GM20431 (cell line): Measurements from ENCODE around the gene PKNOX1.
"Not testable (repeated sequence)": the region's sequence is repeated elsewhere in the genome, so short reads cannot be mapped to it uniquely, and the experiment has no call there.

ENCODE experiments used
- in situ Hi-C: fragments of 300-500 bp; cut with MseI, MboI; formaldehyde crosslinking; loops from one replicate; pipeline ENCODE4 v1.15.0; 2020; ENCODE audit warnings: low sequenced_read_pairs; ENCODE audit not compliant: unreplicated experiment

The PKNOX1 gene

DNA sequence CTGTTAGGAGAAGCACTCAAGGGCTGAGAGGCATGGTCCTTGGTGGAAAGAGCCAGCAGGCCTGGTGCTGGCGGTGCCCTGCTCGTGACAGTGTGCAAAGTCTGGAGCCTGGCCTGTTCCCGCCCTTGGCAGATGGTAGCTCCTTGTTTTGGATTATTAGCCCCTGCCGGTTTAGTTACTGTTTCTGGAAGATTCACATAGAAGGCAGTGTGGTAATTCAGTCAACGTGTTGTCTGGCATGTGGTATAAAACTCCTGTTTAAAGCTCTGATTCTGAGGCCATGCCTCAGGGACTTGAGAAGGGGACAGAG, 6.8 kb downstream of the PKNOX1 start:
- in situ Hi-C loops = no loop called here

DNA sequence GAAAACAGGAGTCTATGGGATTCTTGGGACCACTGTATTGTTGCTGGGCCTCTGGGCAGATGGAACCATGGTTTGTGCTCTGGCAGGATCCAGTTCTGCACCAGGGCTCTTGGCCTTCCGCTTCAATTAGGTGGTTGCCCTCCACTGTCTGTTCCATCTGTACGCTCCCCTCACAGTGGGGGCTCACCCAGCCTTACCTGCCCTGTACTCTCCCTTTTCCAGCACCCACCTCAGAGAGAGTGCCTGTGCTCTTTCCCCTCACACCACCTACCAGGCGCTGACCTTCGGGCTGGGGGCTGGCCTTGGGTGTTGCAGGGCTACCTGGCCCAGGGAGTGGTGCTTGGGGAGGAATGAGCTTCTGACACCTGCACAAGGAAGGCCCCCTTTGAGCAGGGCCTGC, 7.5 kb downstream of the PKNOX1 start:
- in situ Hi-C loops = no loop called here

DNA sequence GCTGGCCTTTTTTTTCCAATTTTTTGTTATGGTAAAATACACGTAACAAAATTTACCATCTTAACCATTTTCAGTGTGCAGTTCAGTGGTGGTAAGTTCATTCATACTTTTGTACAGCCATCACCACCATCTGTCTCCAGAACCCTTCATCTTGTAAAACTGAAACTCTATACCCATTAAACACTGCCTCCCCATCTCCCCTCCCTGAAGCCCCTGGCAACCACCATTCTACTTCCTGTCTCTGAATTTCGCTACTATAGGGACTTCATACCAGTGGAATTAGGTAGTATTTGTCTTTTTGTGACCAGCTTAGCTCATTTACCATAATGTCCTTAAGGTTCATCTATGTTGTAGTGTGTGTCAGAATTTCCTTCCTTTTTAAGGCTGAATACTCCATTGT, 8.7 kb downstream of the PKNOX1 start:
- in situ Hi-C loops = no loop called here

DNA sequence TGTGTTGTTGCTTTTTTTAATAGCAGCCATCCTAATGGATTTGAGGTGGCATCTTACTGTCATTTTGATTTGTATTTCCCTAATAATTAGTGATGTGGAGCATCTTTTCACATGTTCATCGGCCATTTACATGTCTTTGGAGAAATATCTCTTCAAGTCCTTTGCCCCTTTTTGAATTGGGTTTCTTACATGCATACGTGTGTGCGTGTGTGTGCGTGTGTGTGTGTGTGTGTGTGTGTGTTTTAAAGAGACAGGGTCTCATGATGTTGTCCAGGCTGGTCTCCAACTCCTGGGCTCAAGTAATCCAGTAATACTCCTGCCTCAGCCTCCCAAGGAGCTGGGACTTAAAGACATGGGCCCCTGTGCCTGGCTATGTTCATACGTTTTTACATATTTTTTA, 9.5 kb downstream of the PKNOX1 start:
- in situ Hi-C loops = no loop called here

DNA sequence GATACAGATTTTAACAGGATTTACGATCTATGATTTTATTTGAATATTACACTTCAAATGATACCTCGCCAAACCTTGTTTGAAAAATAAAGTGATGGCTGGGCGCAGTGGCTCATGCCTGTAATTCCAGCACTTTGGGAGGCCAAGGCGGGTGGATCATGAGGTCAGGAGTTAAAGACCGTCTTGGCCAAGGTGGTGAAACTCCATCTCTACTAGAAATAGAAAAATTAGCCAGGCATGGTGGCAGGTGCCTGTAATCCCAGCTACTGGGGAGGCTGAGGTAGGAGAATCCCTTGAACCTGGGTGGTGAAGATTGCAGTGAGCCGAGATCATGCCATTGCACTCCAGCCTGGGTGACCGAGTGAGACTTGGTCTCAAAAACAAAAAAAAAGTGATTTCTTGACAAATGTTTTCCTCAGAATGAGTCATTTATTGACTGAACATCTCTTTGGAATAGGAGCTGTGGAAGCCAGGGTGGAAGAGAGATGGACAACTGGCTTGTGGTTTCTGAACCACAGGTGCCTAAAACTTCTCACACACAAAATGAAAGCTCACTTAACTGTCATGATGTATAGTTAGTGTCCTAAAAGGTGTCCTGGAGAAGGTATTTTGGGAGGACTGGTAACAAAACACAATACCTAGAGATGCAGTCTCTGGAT, 11.9 kb downstream of the PKNOX1 start:
- in situ Hi-C loops = no loop called here

- in situ Hi-C loops = no loop called here
These were observed 14.0 kb downstream of the PKNOX1 start for GRCh38 chr21:42988236-42988965.

DNA sequence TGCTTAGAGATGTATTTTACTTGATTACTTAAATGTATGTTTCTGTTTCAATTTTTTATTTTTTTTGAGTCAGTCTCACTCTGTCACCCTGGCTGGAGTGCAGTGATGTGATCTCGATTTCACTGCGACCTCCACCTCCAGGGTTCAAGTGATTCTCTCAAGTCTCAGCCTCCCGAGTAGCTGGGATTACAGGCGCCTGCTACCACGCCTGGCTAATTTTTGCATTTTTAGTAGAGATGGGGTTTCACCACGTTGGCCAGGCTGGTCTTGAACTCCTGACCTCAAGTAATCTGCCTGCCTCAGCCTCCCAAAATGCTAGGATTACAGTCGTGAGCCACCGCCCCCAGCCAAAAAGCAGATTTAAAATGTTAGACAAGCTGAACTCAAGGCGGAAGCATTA, 15.0 kb downstream of the PKNOX1 start:
- in situ Hi-C loops = not testable (repeated sequence)

DNA sequence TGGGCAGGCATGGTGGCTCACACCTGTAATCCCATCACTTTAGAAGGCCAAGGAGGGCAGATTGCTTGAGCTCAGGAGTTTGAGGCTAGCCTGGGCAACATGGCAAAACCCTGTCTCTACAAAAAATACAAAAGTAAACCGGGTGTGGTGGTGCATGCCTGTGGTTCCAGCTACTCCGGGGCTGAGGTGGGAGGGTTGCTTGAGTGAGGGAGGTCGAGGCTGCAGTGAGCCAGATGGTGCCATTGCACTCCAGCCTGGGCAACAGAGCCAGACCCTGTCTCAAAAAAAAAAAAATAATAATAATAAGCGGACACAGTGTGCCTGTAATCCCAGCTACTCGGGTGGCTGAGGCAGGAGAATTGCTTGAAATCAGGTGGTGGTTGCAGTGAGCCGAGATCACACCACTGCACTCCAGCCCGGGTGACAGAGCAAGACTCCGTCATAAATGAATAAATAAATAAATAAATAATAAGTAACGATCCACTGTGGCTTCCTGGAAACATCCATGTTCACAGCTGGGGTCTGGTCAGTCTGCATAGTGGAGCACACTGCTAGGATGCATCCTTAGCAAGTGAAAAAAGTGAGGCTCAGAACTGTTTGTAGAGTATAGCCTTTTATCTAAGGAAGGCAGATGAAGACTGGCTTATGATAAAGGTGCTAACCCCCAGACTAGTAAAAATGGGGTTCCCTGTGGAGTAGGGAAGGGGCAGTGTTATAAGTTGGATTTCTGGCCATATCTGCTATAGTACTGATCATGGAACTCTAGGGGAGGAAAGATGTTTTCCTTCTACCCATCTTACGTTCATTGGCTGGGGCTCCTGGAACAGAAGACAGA, 15.7 kb downstream of the PKNOX1 start:
- in situ Hi-C loops = no loop called here

DNA sequence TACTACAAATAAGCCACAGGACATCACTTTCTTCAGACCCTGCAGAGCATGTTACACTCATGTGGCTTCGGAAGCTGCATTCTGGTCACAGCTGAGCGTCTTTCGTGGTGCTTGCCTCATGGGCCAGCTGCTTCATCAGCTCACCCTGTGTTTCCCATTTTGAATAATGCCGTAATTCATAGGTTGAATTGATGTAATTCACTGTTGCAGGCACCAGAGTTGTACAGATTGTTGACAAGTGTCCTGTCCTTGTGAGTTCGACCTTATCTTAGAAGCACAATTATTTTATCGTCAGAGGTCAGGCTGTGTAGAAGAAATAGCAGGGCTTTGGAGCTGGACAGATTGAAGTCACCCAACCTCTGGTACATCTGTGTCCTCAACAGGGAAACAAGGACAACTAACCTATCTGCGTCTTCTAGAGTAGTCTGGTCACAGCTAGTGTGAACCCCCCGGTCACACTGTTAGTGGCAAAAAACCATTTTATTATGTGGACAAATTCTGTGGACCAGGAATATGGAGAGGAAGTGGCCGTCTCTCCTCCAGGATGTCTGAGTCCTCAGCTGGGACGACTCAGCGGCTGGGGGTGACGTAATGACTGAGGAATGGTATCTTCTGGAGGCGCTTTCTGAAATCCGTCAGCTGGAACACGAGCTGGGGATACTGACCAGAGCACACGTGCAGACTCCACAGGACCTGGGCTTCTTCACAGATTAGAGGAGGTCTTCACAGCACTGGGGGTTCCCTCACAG, 17.8 kb downstream of the PKNOX1 start:
- in situ Hi-C loops = no loop called here

GRCh38 chr21:42993051-42993712, 18.8 kb downstream of the PKNOX1 start:
- in situ Hi-C loops = no loop called here

DNA sequence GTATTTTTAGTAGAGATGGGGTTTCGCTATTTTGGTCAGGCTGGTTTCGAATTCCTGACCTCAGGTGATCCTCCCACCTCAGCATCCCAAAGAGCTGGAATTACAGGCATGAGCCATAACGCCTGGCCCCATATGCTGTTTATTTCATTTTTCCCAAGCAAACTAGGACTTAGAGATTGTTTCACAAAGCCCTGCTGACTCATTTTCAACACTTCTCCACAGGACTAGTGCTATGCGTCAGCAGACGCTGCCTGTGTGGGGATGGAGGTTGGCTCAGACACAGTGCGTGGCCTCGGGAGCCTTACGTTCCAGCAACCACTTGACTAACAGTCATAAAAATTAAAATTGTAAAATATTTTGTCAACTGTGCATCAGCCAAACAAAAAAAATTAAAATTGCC, 22.7 kb downstream of the PKNOX1 start:
- in situ Hi-C loops = no loop called here

DNA sequence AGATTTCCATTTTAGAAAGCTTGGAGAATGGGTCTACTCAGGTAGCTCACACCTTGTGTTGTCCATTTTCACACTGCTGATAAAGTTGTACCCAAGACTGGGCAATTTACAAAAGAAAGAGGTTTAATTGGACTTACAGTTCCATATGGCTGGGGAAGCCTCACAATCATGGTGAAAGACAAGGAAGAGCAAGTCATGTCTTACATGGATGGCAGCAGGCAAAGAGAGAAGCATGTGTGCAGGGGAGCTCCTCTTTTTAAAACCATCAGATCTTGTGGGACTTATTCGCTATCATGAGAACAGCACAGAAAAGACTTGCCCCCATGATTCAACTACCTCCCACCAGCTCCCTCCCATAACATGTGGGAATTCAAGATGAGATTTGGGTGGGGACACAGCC, 23.6 kb downstream of the PKNOX1 start:
- in situ Hi-C loops = not testable (repeated sequence)

DNA sequence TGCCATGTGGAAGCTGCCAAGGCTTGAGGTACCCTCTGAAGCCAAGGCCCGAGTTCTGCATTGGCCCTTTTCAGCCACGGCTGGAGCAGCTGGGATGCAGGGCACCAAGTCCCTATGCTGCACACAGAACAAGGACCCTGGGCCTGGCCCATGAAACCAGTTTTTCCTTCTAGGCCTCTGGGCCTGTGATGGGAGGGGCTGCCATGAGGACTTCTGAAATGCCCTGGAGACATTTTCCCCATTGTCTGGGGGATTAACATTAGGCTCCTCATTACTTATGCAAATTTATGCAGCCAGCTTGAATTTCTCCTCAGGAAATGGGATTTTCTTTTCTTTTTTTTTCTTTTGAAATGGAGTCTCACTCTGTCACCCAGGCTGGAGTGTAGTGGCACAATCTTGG, 24.8 kb downstream of the PKNOX1 start:
- in situ Hi-C loops = not testable (repeated sequence)

DNA sequence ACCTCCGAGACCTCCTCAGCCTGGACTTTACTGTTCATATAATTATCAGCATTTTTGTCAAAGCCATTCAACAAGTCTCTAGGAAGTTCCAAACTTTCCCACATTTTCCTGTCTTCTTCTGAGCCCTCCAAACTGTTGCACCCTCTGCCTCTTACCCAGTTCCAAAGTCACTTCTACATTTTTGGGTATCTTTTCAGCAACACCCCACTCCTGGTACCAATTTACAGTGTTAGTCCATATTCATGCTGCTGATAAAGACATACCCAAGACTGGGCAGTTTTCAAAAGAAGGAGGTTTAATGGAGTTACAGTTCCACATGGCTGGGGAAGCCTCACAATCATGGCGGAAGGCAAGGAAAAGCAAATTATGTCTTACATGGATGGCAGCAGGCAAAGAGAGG, 25.7 kb downstream of the PKNOX1 start:
- in situ Hi-C loops = not testable (repeated sequence)

DNA sequence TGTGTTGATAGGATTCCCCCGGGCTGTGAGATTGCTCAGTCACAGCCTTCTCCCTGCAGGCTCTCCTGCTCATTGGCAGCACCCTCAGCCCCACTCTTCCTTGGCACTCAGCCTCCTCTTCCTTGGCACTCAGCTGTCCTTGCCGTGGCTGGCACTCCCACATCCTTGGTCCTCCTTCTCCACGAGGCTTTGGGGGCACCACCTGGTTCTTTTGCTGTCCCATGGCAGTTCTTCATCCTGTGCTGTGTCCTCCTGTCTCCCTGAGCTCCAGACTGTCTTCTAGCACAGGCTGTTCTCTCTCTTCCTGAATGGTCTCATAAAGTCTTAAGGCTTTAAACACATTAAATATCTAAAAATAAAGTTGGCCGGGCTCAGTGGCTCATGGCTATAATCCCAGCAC, 27.0 kb downstream of the PKNOX1 start:
- in situ Hi-C loops = no loop called here

GRCh38 chr21:43004926-43005325, 30.6 kb downstream of the PKNOX1 start:
- in situ Hi-C loops = no loop called here

GRCh38 chr21:43005635-43006034, 31.3 kb downstream of the PKNOX1 start:
- in situ Hi-C loops = no loop called here

DNA sequence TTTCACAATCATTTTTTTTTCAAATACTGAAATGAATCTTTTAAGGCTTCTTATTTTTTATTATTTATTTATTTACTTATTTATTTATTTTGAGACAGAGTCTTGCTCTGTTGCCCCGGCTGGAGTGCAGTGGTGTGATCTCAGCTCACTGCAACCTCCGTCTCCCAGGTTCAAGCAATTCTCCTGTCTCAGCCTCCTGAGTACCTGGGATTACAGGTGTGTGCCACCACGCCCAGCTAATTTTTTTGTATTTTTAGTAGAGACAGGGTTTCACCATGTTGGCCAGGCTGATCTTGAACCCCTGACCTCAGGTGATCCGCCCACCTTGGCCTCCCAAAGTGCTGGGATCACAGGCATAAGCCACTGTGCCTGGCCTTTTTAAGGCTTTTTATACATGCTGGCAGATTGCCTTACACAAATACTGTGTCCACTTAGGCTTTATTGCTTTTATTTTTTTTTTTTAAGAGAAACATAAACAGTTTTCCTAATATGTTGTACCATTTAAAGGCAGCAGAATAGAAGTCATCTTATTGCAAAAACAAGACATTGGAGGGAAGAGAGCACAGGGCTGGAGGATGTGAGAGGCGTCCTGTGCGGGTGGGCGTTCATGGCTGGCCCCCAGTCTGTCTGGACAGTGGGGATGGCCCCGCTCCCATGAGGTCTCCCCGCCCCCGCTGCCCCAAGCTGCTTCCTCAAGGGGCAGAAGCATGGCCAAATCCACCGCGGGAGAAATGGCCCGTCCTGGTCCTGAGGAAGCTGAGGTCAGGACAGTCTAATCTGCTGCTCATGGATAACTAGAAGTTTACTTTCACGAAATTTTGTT, 31.9 kb downstream of the PKNOX1 start:
- in situ Hi-C loops = not testable (repeated sequence)

- in situ Hi-C loops = no loop called here
These were observed 32.5 kb downstream of the PKNOX1 start for GRCh38 chr21:43006874-43007208.
